SU-DHL-6 (cell line): Measurements from ENCODE around the gene PCBP2.
"Not testable (repeated sequence)": the region's sequence is repeated elsewhere in the genome, so short reads cannot be mapped to it uniquely, and the experiment has no call there.

ENCODE experiments used
- H2AFZ ChIP-seq: fragments of 200-600 bp; sonication (generic); 2 replicates; pipeline ENCODE4 v1.6.1; 2014; ENCODE audit warnings: low read depth, mild to moderate bottlenecking, moderate library complexity, mixed read lengths, antibody characterized with exemption, low read length; ENCODE audit not compliant: severe bottlenecking
- H3F3A ChIP-seq: fragments of 200-600 bp; shearing (Covaris generic); 2 replicates; pipeline ENCODE4 v1.6.0; 2016; ENCODE audit warnings: antibody characterized with exemption, mild to moderate bottlenecking; ENCODE audit not compliant: insufficient read depth
- H3K27ac ChIP-seq: fragments of 200-600 bp; sonication (generic); 2 replicates; pipeline ENCODE4 v1.5.1; 2016; ENCODE audit warnings: low read depth, mild to moderate bottlenecking, low read length, moderate library complexity, mixed read lengths
- H3K27me3 ChIP-seq: fragments of 200-600 bp; sonication (generic), shearing (Covaris generic); 2 replicates; pipeline ENCODE4 v1.6.0; 2014; ENCODE audit warnings: mild to moderate bottlenecking, low read length
- H3K36me3 ChIP-seq: fragments of 200-600 bp; sonication (generic); 2 replicates; pipeline ENCODE4 v1.6.1; 2014; ENCODE audit warnings: mild to moderate bottlenecking, low read length, mixed read lengths
- H3K4me2 ChIP-seq: fragments of 300-600, 200-600 bp; shearing (Covaris generic), sonication (generic); 2 replicates; pipeline ENCODE4 v1.6.0; 2014; ENCODE audit warnings: low read length, low read depth, mild to moderate bottlenecking; ENCODE audit not compliant: poor library complexity, severe bottlenecking
- H3K4me3 ChIP-seq: fragments of 200-600 bp; sonication (generic); 2 replicates; pipeline ENCODE4 v1.5.1; 2014; ENCODE audit warnings: antibody characterized with exemption, low read length, mild to moderate bottlenecking, mixed read lengths; ENCODE audit not compliant: insufficient read depth, poor library complexity, severe bottlenecking
- H3K79me2 ChIP-seq: fragments of 200-600 bp; sonication (generic); 2 replicates; pipeline ENCODE4 v1.6.1; 2014; ENCODE audit warnings: mild to moderate bottlenecking, low read length, moderate library complexity; ENCODE audit not compliant: insufficient read depth
- H3K9ac ChIP-seq: fragments of 200-600 bp; sonication (generic); 2 replicates; pipeline ENCODE4 v1.7.0; 2014; ENCODE audit warnings: mild to moderate bottlenecking, low read length
- H3K9me2 ChIP-seq: fragments of 200-600 bp; sonication (generic); replicated peaks from 2 replicates; pipeline ENCODE4 v1.6.1; 2014; ENCODE audit warnings: low read length; ENCODE audit not compliant: insufficient read depth
- H3K9me3 ChIP-seq: fragments of 200-600 bp; sonication (generic); 2 replicates; pipeline ENCODE4 v1.6.1; 2014; ENCODE audit warnings: low read length, mixed read lengths; ENCODE audit not compliant: insufficient read depth
- H4K20me1 ChIP-seq: fragments of 200-600 bp; sonication (generic); 2 replicates; pipeline ENCODE4 v1.6.1; 2014; ENCODE audit warnings: low read depth, mild to moderate bottlenecking, antibody characterized with exemption, low read length, moderate library complexity, mixed read lengths
- CTCF ChIP-seq: fragments of 200-600 bp; sonication (generic); IDR thresholded peaks from one replicate; pipeline ENCODE4 v1.5.1; 2017; ENCODE audit warnings: antibody characterized with exemption, mild to moderate bottlenecking, low read length, moderate library complexity; ENCODE audit not compliant: insufficient read depth, poor library complexity, severe bottlenecking
- EZH2phosphoT487 ChIP-seq: fragments of 200-600 bp; sonication (generic), shearing (Covaris generic); conservative IDR thresholded peaks from 2 replicates; pipeline ENCODE4 v1.6.1; 2018; ENCODE audit warnings: mild to moderate bottlenecking, antibody characterized with exemption, low read length, moderate library complexity, mixed read lengths

The PCBP2 gene

DNA sequence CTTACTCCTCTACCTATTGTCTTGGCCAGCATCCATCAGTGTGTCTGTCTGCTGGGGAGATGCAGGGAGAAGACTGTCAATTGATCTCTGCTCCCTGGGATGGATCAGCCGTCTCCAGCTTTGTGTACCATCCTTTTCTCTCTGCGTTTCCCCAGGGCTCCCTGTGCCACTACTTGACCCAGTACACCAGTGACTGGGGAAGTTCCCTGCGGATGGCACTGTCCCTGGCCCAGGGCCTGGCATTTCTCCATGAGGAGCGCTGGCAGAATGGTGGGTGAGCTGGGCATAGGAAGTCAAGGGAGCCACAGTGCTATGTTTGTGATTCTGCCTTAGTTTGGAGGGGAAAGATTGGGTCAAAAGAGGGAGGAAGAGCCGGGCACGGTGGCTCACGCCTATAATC is 23.2 kb upstream of the PCBP2 start:
- no peaks in the 10 kb centered on the region for H3K9me2 ChIP-seq
- TF ChIP-seq CTCF (no peak), EZH2phosphoT487 (no peak)
- no peaks in the 10 kb centered on the region for H3K79me2 ChIP-seq
- H3K4me2 ChIP-seq: no peak overlapping the region
- no peaks in the 10 kb centered on the region for H3F3A ChIP-seq
- no peaks in the 10 kb centered on the region for H3K9me3 ChIP-seq
- no peaks in the 10 kb centered on the region for H4K20me1 ChIP-seq
- no peaks in the 10 kb centered on the region for H3K36me3 ChIP-seq
- no peaks in the 10 kb centered on the region for H3K27me3 ChIP-seq
- H3K27ac ChIP-seq: no peak overlapping the region
- H3K4me3 ChIP-seq: no peak overlapping the region
- no peak overlapping the region for H2AFZ ChIP-seq
- H3K9ac ChIP-seq: no peak overlapping the region

- H3K4me2 ChIP-seq: no peak overlapping the region
- TF ChIP-seq EZH2phosphoT487 (no peak), CTCF (no peak)
- no peaks in the 10 kb centered on the region for H3K27me3 ChIP-seq
- H3F3A ChIP-seq: no peaks in the 10 kb centered on the region
- H4K20me1 ChIP-seq: no peaks in the 10 kb centered on the region
- no peak overlapping the region for H3K27ac ChIP-seq
- H3K9me3 ChIP-seq: no peaks in the 10 kb centered on the region
- H3K9ac ChIP-seq: no peak overlapping the region
- H3K4me3 ChIP-seq: no peak overlapping the region
- no peaks in the 10 kb centered on the region for H3K79me2 ChIP-seq
- no peaks in the 10 kb centered on the region for H3K9me2 ChIP-seq
- H2AFZ ChIP-seq: no peak overlapping the region
- no peaks in the 10 kb centered on the region for H3K36me3 ChIP-seq
These were observed 21.8 kb upstream of the PCBP2 start for GRCh38 chr12:53430116-53430515.

DNA sequence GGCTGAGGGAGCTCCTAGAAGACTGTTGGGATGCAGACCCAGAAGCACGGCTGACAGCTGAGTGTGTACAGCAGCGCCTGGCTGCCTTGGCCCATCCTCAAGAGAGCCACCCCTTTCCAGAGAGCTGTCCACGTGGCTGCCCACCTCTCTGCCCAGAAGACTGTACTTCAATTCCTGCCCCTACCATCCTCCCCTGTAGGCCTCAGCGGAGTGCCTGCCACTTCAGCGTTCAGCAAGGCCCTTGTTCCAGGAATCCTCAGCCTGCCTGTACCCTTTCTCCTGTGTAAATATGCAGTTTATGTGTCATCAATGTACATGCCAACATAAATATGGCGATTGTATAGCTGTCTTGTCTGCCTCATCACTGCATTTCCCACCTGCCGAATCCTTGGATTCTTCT is 20.7 kb upstream of the PCBP2 start:
- H3K4me2 ChIP-seq: no peak overlapping the region
- no peak overlapping the region for H3K27ac ChIP-seq
- H4K20me1 ChIP-seq: no peaks in the 10 kb centered on the region
- TF ChIP-seq CTCF: no peak
- no peak for TF ChIP-seq EZH2phosphoT487
- no peak overlapping the region for H3K4me3 ChIP-seq
- H3K9me3 ChIP-seq: no peaks in the 10 kb centered on the region
- no peaks in the 10 kb centered on the region for H3K79me2 ChIP-seq
- H3K27me3 ChIP-seq: no peaks in the 10 kb centered on the region
- H3K36me3 ChIP-seq: no peaks in the 10 kb centered on the region
- H2AFZ ChIP-seq: no peak overlapping the region
- no peaks in the 10 kb centered on the region for H3K9me2 ChIP-seq
- no peak overlapping the region for H3K9ac ChIP-seq
- no peaks in the 10 kb centered on the region for H3F3A ChIP-seq

DNA sequence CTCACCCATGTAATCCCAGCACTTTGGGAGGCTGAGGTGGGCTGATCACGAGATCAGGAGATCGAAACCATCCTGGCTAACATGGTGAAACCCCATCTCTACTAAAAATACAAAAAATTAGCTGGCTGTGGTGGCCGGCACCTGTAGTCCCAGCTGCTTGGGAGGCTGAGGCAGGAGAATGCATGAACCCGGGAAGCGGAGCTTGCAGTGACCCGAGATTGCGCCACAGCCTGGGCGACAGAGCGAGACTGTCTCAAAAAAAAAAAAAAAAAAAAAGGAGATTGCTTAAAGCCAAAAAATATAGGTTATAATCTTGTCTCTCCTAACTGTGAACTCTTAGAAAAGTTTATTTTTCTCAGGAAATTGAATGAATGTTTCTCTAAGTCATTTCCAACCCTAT is 16.6 kb upstream of the PCBP2 start:
- H3K79me2 ChIP-seq, H2AFZ ChIP-seq, H3K9ac ChIP-seq, H3K4me3 ChIP-seq, H3K4me2 ChIP-seq, H3K9me3 ChIP-seq, H3F3A ChIP-seq, H4K20me1 ChIP-seq, H3K36me3 ChIP-seq, H3K9me2 ChIP-seq, H3K27ac ChIP-seq, H3K27me3 ChIP-seq: not testable (repeated sequence)

DNA sequence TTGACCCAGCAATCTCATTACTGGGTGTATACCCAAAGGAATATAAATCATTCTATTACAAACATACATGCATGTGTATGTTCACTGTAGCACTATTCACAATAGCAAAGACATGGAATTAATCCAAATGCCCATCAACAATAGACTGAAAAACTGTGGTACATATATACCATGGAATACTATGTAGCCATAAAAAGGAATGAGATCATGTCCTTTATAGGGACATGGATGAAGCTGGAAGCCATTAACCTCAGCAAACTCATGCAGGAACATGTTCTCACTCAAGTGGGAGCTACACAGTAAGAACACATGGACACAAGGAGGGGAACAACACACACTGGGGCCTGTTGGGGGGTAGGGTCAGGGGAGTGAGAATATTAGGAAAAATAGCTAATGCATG is 12.3 kb upstream of the PCBP2 start:
- H3K4me3 ChIP-seq, H3K9me3 ChIP-seq, H3K36me3 ChIP-seq, H3K27me3 ChIP-seq, H3K9ac ChIP-seq, H3F3A ChIP-seq, H3K27ac ChIP-seq, H3K4me2 ChIP-seq, H4K20me1 ChIP-seq, H3K9me2 ChIP-seq, H2AFZ ChIP-seq: not testable (repeated sequence)
- H3K79me2 ChIP-seq: peaks cover 26% of the 10 kb centered on the region
